Measurements from ENCODE around the gene PCDHA2.
"Not testable (repeated sequence)": the region's sequence is repeated elsewhere in the genome, so short reads cannot be mapped to it uniquely, and the experiment has no call there.

PCDHA2 gene

GRCh38 chr5:140794595-140795258 lies at the start of gene PCDHA2:
Gene PCDHA2 (plus strand): TSS chr5:140794852.
- DNase-seq, result no peak

GRCh38 chr5:140753561-140753960 lies 41.1 kb upstream of the PCDHA2 start:
- no peak for DNase-seq

- DNase-seq, result no peak
Measured at GRCh38 chr5:140764177-140764973, 30.3 kb upstream of the PCDHA2 start.

GRCh38 chr5:140767444-140767843 lies 27.2 kb upstream of the PCDHA2 start:
- no peak for DNase-seq

- DNase-seq, result no peak
Measured at GRCh38 chr5:140780512-140780911, 14.1 kb upstream of the PCDHA2 start.

- DNase-seq, result no peak
Measured at GRCh38 chr5:140785905-140786686, 8.6 kb upstream of the PCDHA2 start, which contains the start of gene PCDHA1. Gene PCDHA1 (plus strand): TSS chr5:140786140.

- not testable (repeated sequence) for DNase-seq
Measured at GRCh38 chr5:140787422-140787821, 7.2 kb upstream of the PCDHA2 start.

- not testable (repeated sequence) for DNase-seq
Measured at GRCh38 chr5:140787849-140788504, 6.7 kb upstream of the PCDHA2 start.

- DNase-seq, result no peak
Measured at GRCh38 chr5:140791089-140791488, 3.6 kb upstream of the PCDHA2 start.

- no peak for DNase-seq
Measured at GRCh38 chr5:140795259-140795641, 598 bp downstream of the PCDHA2 start.

- not testable (repeated sequence) for DNase-seq
Measured at GRCh38 chr5:140796072-140796717, 1.5 kb downstream of the PCDHA2 start.

GRCh38 chr5:140796718-140797095 lies 2.1 kb downstream of the PCDHA2 start:
- DNase-seq, result no peak

GRCh38 chr5:140800816-140801493 lies 6.3 kb downstream of the PCDHA2 start, which contains the start of gene PCDHA3:
Gene PCDHA3 (plus strand): TSS chr5:140801057.
- no peak for DNase-seq

- DNase-seq, result no peak
Measured at GRCh38 chr5:140801494-140801841, 6.8 kb downstream of the PCDHA2 start.

GRCh38 chr5:140802381-140802780 lies 7.7 kb downstream of the PCDHA2 start:
- not testable (repeated sequence) for DNase-seq

- no peak for DNase-seq
Measured at GRCh38 chr5:140802781-140803271, 8.2 kb downstream of the PCDHA2 start.

- no peak for DNase-seq
Measured at GRCh38 chr5:140806834-140807775, 12.5 kb downstream of the PCDHA2 start, which contains the start of gene PCDHA4. Gene PCDHA4 (plus strand): TSS chr5:140807068.

GRCh38 chr5:140808241-140808888 lies 13.7 kb downstream of the PCDHA2 start:
- DNase-seq, result not testable (repeated sequence)

- no peak for DNase-seq
Measured at GRCh38 chr5:140808889-140809291, 14.2 kb downstream of the PCDHA2 start.
